HepG2 (cell line): ENCODE results near the gene MOAP1. TPM values are rescaled to one million over a fixed set of nuclear protein-coding genes. Genes with fewer than 3 reads are reported as not detected.

Experiments used
- ATAC-seq: fragments of 200-7000 bp; cut with Tn5 transposase; 3 replicates; pipeline ENCODE4 v1.9.1; 2020; ENCODE audit warnings: mild to moderate bottlenecking, moderate library complexity
- BruUV-seq: library from RNA; stranded (reverse); fragments of 400-500 nt; replicated peaks from 2 replicates; lab custom pipeline; 2021; lab: Mats Ljungman, UMichigan
- CTCF ChIA-PET: fragments of 300-600 bp; formaldehyde crosslinking; extraction: SDS; loops from one replicate; lab custom pipeline; 2021; ENCODE audit warnings: low total read pairs, inconsistent platforms, low intra/inter-chr PET ratio; lab: Yijun Ruan, JAX
- POLR2A ChIA-PET: fragments of 350-600 bp; sonication (Branson Sonifier 250); formaldehyde crosslinking; loops from one replicate; lab custom pipeline; 2020; ENCODE audit warnings: antibody characterized with exemption, inconsistent platforms; lab: Yijun Ruan, JAX
- DNase-seq: peaks from one replicate; pipeline ENCODE4 v3.0.0-alpha.2; 2015; ENCODE audit warnings: low spot score
- FAIRE-seq: peaks from 3 replicates; lab custom pipeline; 2011; peaks lifted over from hg19 to GRCh38; lab: Jason Lieb, UNC
- H2AFZ ChIP-seq: one replicate; pipeline ENCODE4 v1.6.1; 2011; ENCODE audit warnings: low read length, inconsistent platforms
- H3K27ac ChIP-seq: fragments of 300-600 bp; 3 replicates; pipeline ENCODE4 v1.8.0; 2011; ENCODE audit warnings: mixed run types, mild to moderate bottlenecking, mixed read lengths, low read length, inconsistent platforms; ENCODE audit not compliant: insufficient read depth; ENCODE audit errors: extremely low read length
- H3K27me3 ChIP-seq, 2 experiments: fragments of 200-600 bp in 1 of 2; 2 replicates in 1 of 2; 3 replicates in 1 of 2; pipeline versions ENCODE4 v1.6.0 to v1.8.0; 2011; ENCODE audit warnings: low read length in 2 of 2, mild to moderate bottlenecking in 2 of 2, moderate library complexity in 2 of 2, inconsistent platforms in 1 of 2; ENCODE audit not compliant: insufficient read depth in 2 of 2, control insufficient read depth in 1 of 2
- H3K36me3 ChIP-seq, 2 experiments: fragments of 200-600 bp in 1 of 2; replicated peaks in 1 of 2; 2 replicates in 1 of 2; 3 replicates in 1 of 2; pipeline versions ENCODE4 v1.5.1 to v1.8.0; 2011; ENCODE audit warnings: low read length in 2 of 2, inconsistent platforms in 1 of 2; ENCODE audit not compliant: insufficient read depth in 2 of 2, control insufficient read depth in 1 of 2
- H3K4me1 ChIP-seq: 2 replicates; pipeline ENCODE4 v1.5.1; 2012; ENCODE audit warnings: low read length, inconsistent platforms; ENCODE audit not compliant: insufficient read depth
- H3K4me2 ChIP-seq: 2 replicates; pipeline ENCODE4 v1.6.0; 2011; ENCODE audit warnings: low read depth, low read length, inconsistent platforms
- H3K4me3 ChIP-seq, 3 experiments: fragments of 200-600 bp in 1 of 3; sonication (generic), shearing (Covaris generic) in 1 of 3; replicated peaks in 1 of 3; 2 replicates each; pipeline ENCODE4 v1.5.1; 2011 to 2016; ENCODE audit warnings: low read length in 3 of 3, inconsistent platforms in 2 of 3, low read depth in 2 of 3, mild to moderate bottlenecking in 2 of 3, control low read depth in 1 of 3, mixed read lengths in 1 of 3; ENCODE audit not compliant: insufficient read depth in 1 of 3
- H3K79me2 ChIP-seq: one replicate; pipeline ENCODE4 v1.6.1; 2011; ENCODE audit warnings: low read length, inconsistent platforms; ENCODE audit not compliant: insufficient read depth
- H3K9ac ChIP-seq: 2 replicates; pipeline ENCODE4 v1.6.0; 2011; ENCODE audit warnings: mild to moderate bottlenecking, low read depth, low read length, inconsistent platforms; ENCODE audit not compliant: insufficient read depth
- H3K9me3 ChIP-seq: 2 replicates; pipeline ENCODE4 v1.5.1; 2012; ENCODE audit warnings: mild to moderate bottlenecking, low read length
- H4K20me1 ChIP-seq: 2 replicates; pipeline ENCODE4 v1.6.0; 2011; ENCODE audit warnings: inconsistent platforms, mild to moderate bottlenecking, low read length, moderate library complexity; ENCODE audit not compliant: insufficient read depth
- ARHGAP35 ChIP-seq: sonication (generic); formaldehyde crosslinking; IDR thresholded peaks from 2 replicates; pipeline ENCODE4 v1.9.0; 2022; ENCODE audit warnings: mild to moderate bottlenecking, inconsistent platforms, moderate library complexity, missing genetic modification reagents, borderline replicate concordance
- EP300 ChIP-seq, 3 experiments: sonication (generic) in 1 of 3; formaldehyde crosslinking in 1 of 3; IDR thresholded peaks; 2 replicates each; pipeline versions ENCODE4 v1.5.1 to v1.6.1; 2011 to 2020; ENCODE audit warnings: low read depth in 2 of 3, low read length in 2 of 3, borderline replicate concordance in 1 of 3, improper control_type of control experiment in 1 of 3, mild to moderate bottlenecking in 1 of 3, missing genetic modification reagents in 1 of 3, moderate library complexity in 1 of 3
- FOXC1 ChIP-seq: sonication (generic); formaldehyde crosslinking; IDR thresholded peaks from 2 replicates; pipeline ENCODE4 v1.8.0; 2022; ENCODE audit warnings: mild to moderate bottlenecking, missing genetic modification reagents, borderline replicate concordance
- GMEB2 ChIP-seq: IDR thresholded peaks from 2 replicates; pipeline ENCODE4 v1.6.1; 2016; ENCODE audit warnings: missing biosample characterization, missing genetic modification reagents, low read depth
- KLF15 ChIP-seq: sonication (generic); formaldehyde crosslinking; IDR thresholded peaks from 2 replicates; pipeline ENCODE4 v1.8.1; 2023; ENCODE audit warnings: borderline replicate concordance, mild to moderate bottlenecking, inconsistent platforms, missing genetic modification reagents, mixed read lengths
- MATR3 ChIP-seq: sonication (generic); formaldehyde crosslinking; IDR thresholded peaks from 2 replicates; pipeline ENCODE4 v1.4.0; 2020; ENCODE audit warnings: missing genetic modification reagents
- NBN ChIP-seq: fragments of 450-650 bp; conservative IDR thresholded peaks from 2 replicates; pipeline ENCODE4 v1.6.1; 2017
- NR2F1 ChIP-seq, 2 experiments: fragments of 450-650 bp in 1 of 2; formaldehyde crosslinking in 1 of 2; IDR thresholded peaks; 2 replicates each; pipeline versions ENCODE4 v1.5.0 to v1.6.1; 2016 to 2020; ENCODE audit warnings: mild to moderate bottlenecking in 1 of 2, missing compliant biosample characterization in 1 of 2, missing genetic modification reagents in 1 of 2, moderate library complexity in 1 of 2
- SKI ChIP-seq: fragments of 450-650 bp; IDR thresholded peaks from one replicate; pipeline ENCODE4 v1.6.1; 2018; ENCODE audit warnings: mild to moderate bottlenecking; ENCODE audit not compliant: partially characterized antibody
- TRIM22 ChIP-seq: fragments of 450-650 bp; IDR thresholded peaks from 2 replicates; pipeline ENCODE4 v1.6.1; 2017
- YEATS2 ChIP-seq: sonication (generic); formaldehyde crosslinking; IDR thresholded peaks from 2 replicates; pipeline ENCODE4 v1.4.0; 2020; ENCODE audit warnings: missing genetic modification reagents, borderline replicate concordance
- ZNF17 ChIP-seq: sonication (generic); formaldehyde crosslinking; IDR thresholded peaks from 2 replicates; pipeline ENCODE4 v1.5.0; 2020; ENCODE audit warnings: mild to moderate bottlenecking, missing genetic modification reagents
- ZNF230 ChIP-seq: sonication (generic); formaldehyde crosslinking; IDR thresholded peaks from 2 replicates; pipeline ENCODE4 v1.4.0; 2020; ENCODE audit warnings: mild to moderate bottlenecking, missing genetic modification reagents
- ZNF232 ChIP-seq: sonication (generic); formaldehyde crosslinking; IDR thresholded peaks from 2 replicates; pipeline ENCODE4 v1.4.0; 2020; ENCODE audit warnings: missing genetic modification reagents, borderline replicate concordance
- ZNF562 ChIP-seq: sonication (generic); formaldehyde crosslinking; IDR thresholded peaks from 2 replicates; pipeline ENCODE4 v1.8.0; 2022; ENCODE audit warnings: missing genetic modification reagents, borderline replicate concordance
- ZNF609 ChIP-seq: sonication (generic); formaldehyde crosslinking; IDR thresholded peaks from 2 replicates; pipeline ENCODE4 v1.4.0; 2020; ENCODE audit warnings: mild to moderate bottlenecking, missing genetic modification reagents, borderline replicate concordance
- ZNF614 ChIP-seq: IDR thresholded peaks from 2 replicates; pipeline ENCODE4 v1.6.1; 2018; ENCODE audit warnings: missing biosample characterization, missing genetic modification reagents, inconsistent platforms, borderline replicate concordance
- ZNF713 ChIP-seq: sonication (generic); formaldehyde crosslinking; IDR thresholded peaks from 2 replicates; pipeline ENCODE4 v1.4.0; 2020; ENCODE audit warnings: mild to moderate bottlenecking, missing genetic modification reagents
- ZNF879 ChIP-seq: sonication (generic); formaldehyde crosslinking; IDR thresholded peaks from 2 replicates; pipeline ENCODE4 v1.8.1; 2023; ENCODE audit warnings: missing genetic modification reagents
- in situ Hi-C: cut with HindIII; loops from 2 replicates; pipeline ENCODE4 v1.10.0; 2017; ENCODE audit warnings: low pct_unique_long_range_greater_than_20kb; ENCODE audit not compliant: extremely low pct_ligation_motif_present
- intact Hi-C: fragments of 100-400 bp; cut with micrococcal nuclease; formaldehyde crosslinking; loops from one replicate; pipeline ENCODE4 v1.10.0; 2022; ENCODE audit not compliant: unreplicated experiment
- polyA plus RNA-seq, 8 experiments: library from polyadenylated mRNA; depleted of rRNA in 3 of 8; stranded (reverse) in 7 of 8; unstranded in 1 of 8; fragments of >200 nt; fragmentation: Illumina TruSeq in 4 of 8; extraction: Trizol in 4 of 8; gene quantifications; 2 replicates each; pipeline versions ENCODE4 v1.2.1 to v1.2.3, GENCODE V29; 2011 to 2016; ENCODE audit warnings: low read depth in 4 of 8, missing spikeins in 1 of 8, mixed read lengths in 1 of 8; ENCODE audit not compliant: insufficient read depth in 1 of 8
- total RNA-seq, 5 experiments: library from RNA; depleted of rRNA; stranded (reverse); fragments of >200 nt; fragmentation: Illumina TruSeq; extraction: Trizol; gene quantifications; 2 replicates each; pipeline ENCODE4 v1.2.3, GENCODE V29; 2016; ENCODE audit warnings: low read depth in 1 of 5

The MOAP1 gene
- total and polyA plus RNA-seq, 2 of the 13 experiments (the other 11 are each of a cell fraction or from before 2014, with no cell fraction given) = 14.6 to 47.0 TPM

- no peak for FAIRE-seq
- no peaks in the 10 kb centered on the region for H4K20me1 ChIP-seq
- DNase-seq = no peak
- intact Hi-C loops = no loop called here
- peaks cover 0 to 11% of the 10 kb centered on the region in 2 experiments; a peak in 3 of 5 replicates for H3K36me3 ChIP-seq
- no peak overlapping the region for H3K9ac ChIP-seq
- POLR2A ChIA-PET = no interaction called here
- no TSS peak for BruUV-seq
- no peak overlapping the region for H3K4me2 ChIP-seq
- no peaks in the 10 kb centered on the region for H3K4me1 ChIP-seq
- H2AFZ ChIP-seq = no peak overlapping the region
- no peak overlapping the region for H3K27ac ChIP-seq
- H3K27me3 ChIP-seq = no peaks in the 10 kb centered on the region
- TF ChIP-seq SKI (no peak), ZNF17 (CRISPR knock-in tag) (no peak), ZNF230 (CRISPR knock-in tag) (no peak), ZNF713 (CRISPR knock-in tag) (no peak), MATR3 (CRISPR knock-in tag) (no peak), EP300 (IDR thresholded peaks at IDR 0.05; ENCODE audit: low read depth in 2 of 2, low read length in 2 of 2) (no peak), EP300 (CRISPR knock-in tag; IDR thresholded peaks at IDR 0.05; ENCODE audit: borderline replicate concordance) (no peak), ARHGAP35 (CRISPR knock-in tag) (no peak), YEATS2 (CRISPR knock-in tag) (no peak), NR2F1 (CRISPR knock-in tag; IDR thresholded peaks at IDR 0.05) (no peak), ZNF232 (CRISPR knock-in tag) (no peak), TRIM22 (no peak), ZNF614 (CRISPR knock-in tag) (no peak), NBN (no peak), FOXC1 (CRISPR knock-in tag) (no peak), ZNF609 (CRISPR knock-in tag) (no peak), GMEB2 (CRISPR knock-in tag) (no peak), ZNF879 (CRISPR knock-in tag) (no peak), KLF15 (CRISPR knock-in tag) (no peak), ZNF562 (CRISPR knock-in tag) (no peak)
- TF ChIP-seq, all 625 proteins: peak for 0
- ATAC-seq = no peak
- in situ Hi-C loops = no loop called here
- H3K79me2 ChIP-seq = no peaks in the 10 kb centered on the region
- H3K4me3 ChIP-seq = no peak overlapping the region
- CTCF ChIA-PET = no interaction called here
- no peaks in the 10 kb centered on the region for H3K9me3 ChIP-seq
Observed at GRCh38 chr14:93220509-93220908, 35.8 kb upstream of the MOAP1 start.
